Measurements from ENCODE around the gene PSME3IP1. TPM values are rescaled to one million over a fixed set of nuclear protein-coding genes. Genes with fewer than 3 reads are reported as not detected.
A peak's percentile ranks its signal among the peaks of the same experiment; 100 is the strongest.
"Not testable (repeated sequence)": the region's sequence is repeated elsewhere in the genome, so short reads cannot be mapped to it uniquely, and the experiment has no call there.

Gene PSME3IP1
- total and polyA plus RNA-seq, 8 donors, result 27.9 to 63.3 (median 32.7) TPM

GRCh38 chr16:57209780-57210179 lies 23.9 kb upstream of the PSME3IP1 start:
- Histone ChIP-seq H3K36me3 (peaks cover 0 to 60% (median 27%) of the 10 kb centered on the region in 3 donors), H3K4me3 (no peak overlapping the region), H3K27ac (no peak overlapping the region), H3K4me1 (no peaks in the 10 kb centered on the region), H3K9me3 (no peaks in the 10 kb centered on the region), H3K27me3 (no peaks in the 10 kb centered on the region)
- no peak for FAIRE-seq
- intact Hi-C loops (cut with DNase I), result no loop called here
- TF ChIP-seq CTCF (IDR thresholded peaks at IDR 0.05), result no peak
- WGBS, 2 donors, result 94 to 99% methylated on average over 5 of the region's 5 CpGs
- no peak for ATAC-seq
- no peak for DNase-seq

GRCh38 chr16:57208926-57209325 lies 23.1 kb upstream of the PSME3IP1 start:
- Histone ChIP-seq H3K27me3 (no peaks in the 10 kb centered on the region), H3K4me3 (no peak overlapping the region), H3K9me3 (no peaks in the 10 kb centered on the region), H3K4me1 (no peaks in the 10 kb centered on the region), H3K36me3 (peaks cover 0 to 57% (median 20%) of the 10 kb centered on the region in 3 donors), H3K27ac (no peak overlapping the region)
- WGBS, 2 donors, result 92 to 94% methylated on average over 1 of the region's 1 CpG
- no peak for FAIRE-seq
- TF ChIP-seq CTCF (IDR thresholded peaks at IDR 0.05), result no peak
- intact Hi-C loops (cut with DNase I), result no loop called here
- no peak for ATAC-seq
- DNase-seq, result no peak

- no peak for DNase-seq
- intact Hi-C loops (cut with DNase I), result no loop called here
- Histone ChIP-seq H3K27me3 (no peaks in the 10 kb centered on the region), H3K9me3 (no peaks in the 10 kb centered on the region), H3K4me1 (no peaks in the 10 kb centered on the region), H3K4me3 (no peak overlapping the region), H3K27ac (no peak overlapping the region), H3K36me3 (peaks cover 0 to 29% (median 5%) of the 10 kb centered on the region in 3 donors)
- 90 to 93% methylated on average over 12 of the region's 12 CpGs for WGBS, 2 donors
- no peak for FAIRE-seq
- no peak for ATAC-seq
- no peak for TF ChIP-seq CTCF (IDR thresholded peaks at IDR 0.05)
Measured at GRCh38 chr16:57204675-57205074, 18.8 kb upstream of the PSME3IP1 start.

- Histone ChIP-seq H3K36me3 (peaks cover 0 to 17% (median 0%) of the 10 kb centered on the region in 3 donors), H3K27me3 (no peaks in the 10 kb centered on the region), H3K9me3 (no peaks in the 10 kb centered on the region), H3K27ac (no peak overlapping the region), H3K4me3 (no peak overlapping the region), H3K4me1 (no peaks in the 10 kb centered on the region)
- no peak for TF ChIP-seq CTCF (IDR thresholded peaks at IDR 0.05)
- no peak for DNase-seq
- no peak for FAIRE-seq
- no peak for ATAC-seq
- intact Hi-C loops (cut with DNase I), result no loop called here
- WGBS, 2 donors, result 67 to 82% methylated on average over 1 of the region's 1 CpG
Measured at GRCh38 chr16:57203451-57203850, 17.6 kb upstream of the PSME3IP1 start.

- DNase-seq (no peak), ATAC-seq (no peak), FAIRE-seq (no peak)
- H3K27ac ChIP-seq, result no peak overlapping the region
- no peak for TF ChIP-seq CTCF (IDR thresholded peaks at IDR 0.05)
- intact Hi-C loops (cut with DNase I), result no loop called here
- H3K4me1 ChIP-seq, result no peaks in the 10 kb centered on the region
- no peak overlapping the region for H3K4me3 ChIP-seq
- WGBS, 2 donors, result 91 to 92% methylated on average over 7 of the region's 7 CpGs
- H3K9me3 ChIP-seq, result no peaks in the 10 kb centered on the region
- H3K36me3 ChIP-seq, result peaks cover 0 to 15% (median 0%) of the 10 kb centered on the region in 3 donors
- H3K27me3 ChIP-seq, result no peaks in the 10 kb centered on the region
Measured at GRCh38 chr16:57202095-57202886, 16.5 kb upstream of the PSME3IP1 start.

GRCh38 chr16:57200926-57201325 lies 15.1 kb upstream of the PSME3IP1 start:
- FAIRE-seq; intact Hi-C loops (cut with DNase I); H3K9me3 ChIP-seq; H3K27ac ChIP-seq; H3K4me1 ChIP-seq; H3K27me3 ChIP-seq; ATAC-seq; H3K4me3 ChIP-seq: not testable (repeated sequence)
- 92 to 94% methylated on average over 13 to 21 of the region's 27 CpGs for WGBS, 2 donors
- DNase-seq, result peak in 1 of 6 donors; percentile 63
- H3K36me3 ChIP-seq, result peaks cover 0 to 15% (median 0%) of the 10 kb centered on the region in 3 donors

GRCh38 chr16:57200321-57200720 lies 14.5 kb upstream of the PSME3IP1 start:
- FAIRE-seq; H3K27me3 ChIP-seq; H3K9me3 ChIP-seq; H3K36me3 ChIP-seq; H3K4me3 ChIP-seq; ATAC-seq; H3K4me1 ChIP-seq; intact Hi-C loops (cut with DNase I); H3K27ac ChIP-seq: not testable (repeated sequence)
- 95 to 98% methylated on average over 13 to 15 of the region's 24 CpGs for WGBS, 2 donors
- peak in 1 of 6 donors; percentile 49 for DNase-seq
